Neural crest cell (in vitro differentiated cells): ENCODE results near the gene ATP8B1. TPM values are rescaled to one million over a fixed set of nuclear protein-coding genes. Genes with fewer than 3 reads are reported as not detected.

Experiments used
- DNase-seq: peaks from one replicate; pipeline ENCODE4 v3.0.0; 2021; ENCODE audit warnings: low read depth, mixed read lengths, low spot score
- H3K27ac Mint-ChIP-seq: one replicate; pipeline ENCODE4 v1.8.0; 2021; ENCODE audit warnings: mild to moderate bottlenecking, mixed read lengths; ENCODE audit not compliant: unreplicated experiment
- H3K27me3 Mint-ChIP-seq: 2 replicates; pipeline ENCODE4 v1.8.0; 2021; ENCODE audit warnings: low read depth, mild to moderate bottlenecking, mixed read lengths
- H3K36me3 Mint-ChIP-seq: 2 replicates; pipeline ENCODE4 v1.8.0; 2021; ENCODE audit warnings: low read depth, mild to moderate bottlenecking, mixed read lengths
- H3K4me1 Mint-ChIP-seq: 2 replicates; pipeline ENCODE4 v1.8.0; 2021; ENCODE audit warnings: mixed read lengths
- H3K4me3 Mint-ChIP-seq: one replicate; pipeline ENCODE4 v1.8.0; 2021; ENCODE audit warnings: mild to moderate bottlenecking, mixed read lengths
- H3K9me3 Mint-ChIP-seq: 2 replicates; pipeline ENCODE4 v1.8.0; 2021; ENCODE audit warnings: mixed read lengths
- CTCF ChIP-seq: fragments of 200-600 bp; sonication (generic); conservative IDR thresholded peaks from 2 replicates; pipeline ENCODE4 v1.5.0; 2021; ENCODE audit warnings: antibody characterized with exemption, mild to moderate bottlenecking
- total RNA-seq: library from RNA; stranded (reverse); gene quantifications from 2 replicates; pipeline ENCODE4 v1.2.1, GENCODE V29; 2021

The ATP8B1 gene
- total RNA-seq, 1 donor from 2014 or later, result 0.05 TPM

GRCh38 chr18:57771193-57771592 is 31.9 kb downstream of the ATP8B1 start:
- no peak for TF ChIP-seq CTCF
- Mint-ChIP-seq H3K27ac (no peak overlapping the region), H3K4me3 (no peak overlapping the region), H3K4me1 (no peaks in the 10 kb centered on the region), H3K27me3 (no peaks in the 10 kb centered on the region), H3K9me3 (no peaks in the 10 kb centered on the region), H3K36me3 (no peaks in the 10 kb centered on the region)
- DNase-seq, result no peak

GRCh38 chr18:57768537-57769326 is 34.4 kb downstream of the ATP8B1 start:
- H3K27ac Mint-ChIP-seq, result no peak overlapping the region
- no peak overlapping the region for H3K4me3 Mint-ChIP-seq
- no peaks in the 10 kb centered on the region for H3K27me3 Mint-ChIP-seq
- H3K4me1 Mint-ChIP-seq, result no peaks in the 10 kb centered on the region
- no peak for DNase-seq
- TF ChIP-seq CTCF, result no peak
- H3K36me3 Mint-ChIP-seq, result no peaks in the 10 kb centered on the region
- H3K9me3 Mint-ChIP-seq, result no peaks in the 10 kb centered on the region

GRCh38 chr18:57767259-57768050 is 35.7 kb downstream of the ATP8B1 start:
- H3K36me3 Mint-ChIP-seq, result no peaks in the 10 kb centered on the region
- H3K4me1 Mint-ChIP-seq, result no peaks in the 10 kb centered on the region
- no peaks in the 10 kb centered on the region for H3K27me3 Mint-ChIP-seq
- no peak for DNase-seq
- TF ChIP-seq CTCF, result no peak
- H3K4me3 Mint-ChIP-seq, result no peak overlapping the region
- no peaks in the 10 kb centered on the region for H3K9me3 Mint-ChIP-seq
- no peak overlapping the region for H3K27ac Mint-ChIP-seq

- Mint-ChIP-seq H3K27me3 (no peaks in the 10 kb centered on the region), H3K9me3 (peaks cover 2% of the 10 kb centered on the region), H3K4me1 (no peaks in the 10 kb centered on the region), H3K36me3 (peaks cover 1% of the 10 kb centered on the region), H3K4me3 (no peak overlapping the region), H3K27ac (no peak overlapping the region)
- no peak for DNase-seq
- TF ChIP-seq CTCF, result no peak
Observed at GRCh38 chr18:57764995-57765394, 38.1 kb downstream of the ATP8B1 start.

- H3K27ac Mint-ChIP-seq, result no peak overlapping the region
- no peak for DNase-seq
- no peaks in the 10 kb centered on the region for H3K27me3 Mint-ChIP-seq
- H3K4me1 Mint-ChIP-seq, result no peaks in the 10 kb centered on the region
- H3K36me3 Mint-ChIP-seq, result peaks cover 3% of the 10 kb centered on the region
- peaks cover 3% of the 10 kb centered on the region for H3K9me3 Mint-ChIP-seq
- no peak for TF ChIP-seq CTCF
- no peak overlapping the region for H3K4me3 Mint-ChIP-seq
Observed at GRCh38 chr18:57764087-57764486, 39.0 kb downstream of the ATP8B1 start.
